Heart right ventricle (tissue), 16 donors: ENCODE results near the gene RHOF. TPM values are rescaled to one million over a fixed set of nuclear protein-coding genes. Genes with fewer than 3 reads are reported as not detected.

ENCODE experiments used
- ATAC-seq, 8 donors: fragments of 200-7000 bp; cut with Tn5 transposase; one replicate each; pipeline ENCODE4 v1.9.1; 2020; ENCODE audit warnings: mild to moderate bottlenecking in 8 of 8, moderate library complexity in 8 of 8, moderate number of reproducible peaks in 1 of 8
- DNase-seq, 2 donors: peaks; one replicate each; pipeline ENCODE4 v3.0.0-alpha.2; 2020
- H3K27ac ChIP-seq, 10 donors: fragments of 200-600 bp; sonication (generic) in 2 of 10; one replicate each; pipeline versions ENCODE4 v1.5.0 to v1.8.0; 2020 to 2022; ENCODE audit warnings: mild to moderate bottlenecking in 3 of 10
- H3K27me3 ChIP-seq, 7 donors: fragments of 200-600 bp; one replicate each; pipeline ENCODE4 v1.8.0; 2021 to 2022; ENCODE audit warnings: mild to moderate bottlenecking in 2 of 7
- H3K36me3 ChIP-seq, 9 donors: fragments of 200-600 bp; sonication (generic) in 1 of 9; one replicate each; pipeline versions ENCODE4 v1.5.0 to v1.8.0; 2020 to 2022; ENCODE audit warnings: mild to moderate bottlenecking in 2 of 9
- H3K4me1 ChIP-seq, 9 donors: fragments of 200-600 bp; sonication (generic) in 1 of 9; one replicate each; pipeline versions ENCODE4 v1.5.0 to v1.8.0; 2020 to 2022; ENCODE audit warnings: mild to moderate bottlenecking in 4 of 9
- H3K4me3 ChIP-seq, 10 donors: fragments of 200-600 bp; sonication (generic) in 2 of 10; one replicate each; pipeline versions ENCODE4 v1.5.0 to v1.8.0; 2020 to 2022; ENCODE audit warnings: mild to moderate bottlenecking in 7 of 10, moderate library complexity in 2 of 10
- H3K9me3 ChIP-seq, 11 donors: fragments of 200-600 bp in 10 of 11; sonication (generic) in 2 of 11; one replicate each; pipeline versions ENCODE4 v1.5.0 to v1.8.0; 2013 to 2022; ENCODE audit warnings: mild to moderate bottlenecking in 2 of 11, control low read depth in 1 of 11, moderate library complexity in 1 of 11
- WGBS, 2 donors: extraction: QIAGEN DNeasy Blood & Tissue Kit; methylation state at CpG; one replicate each; pipeline ENCODE4 v1.1.7; 2013; ENCODE audit warnings: inconsistent platforms in 1 of 2; 5-methylcytosine and 5-hydroxymethylcytosine counted together
- intact Hi-C, 10 donors: fragments of 100-400 bp; cut with DNase I; formaldehyde crosslinking; loops; one replicate each; pipeline versions ENCODE4 v1.11.1 to v1.14.2; 2022
- polyA plus RNA-seq, 2 donors: library from polyadenylated mRNA; stranded (reverse); fragments of 200-250 nt; gene quantifications; one replicate each; pipeline ENCODE4 v1.2.3, GENCODE V29; 2013
- total RNA-seq, 10 donors: library from RNA; stranded (reverse); fragmentation: NEBNext Ultra II Directional in 3 of 10; extraction: Animal tissue kit (Norgen Biotek cat#: 25700) in 3 of 10; gene quantifications; one replicate each; pipeline versions ENCODE4 v1.2.1 to v1.2.4, GENCODE V29; 2021 to 2023
- TF ChIP-seq, protein P1 (sequence below), 9 donors: fragments of 200-600 bp; sonication (generic) in 2 of 9; IDR thresholded peaks; one replicate each; pipeline versions ENCODE4 v1.5.0 to v1.8.0; 2021 to 2022; ENCODE audit warnings: antibody characterized with exemption in 9 of 9, mild to moderate bottlenecking in 5 of 9, moderate library complexity in 1 of 9
- donor health status: Arrhythmogenic right ventricular cardiomyopathy.
- donor health status: ischemic (EF 13 %, LVEDD 7.1; RV severe dilation, severe dysfunction).
- donor health status: healthy with polysubstance abuse.
- donor health status: DM: no; HTN: yes; CAD: no.
- donor health status: DM: no; HTN: no; CAD: no.
- donor health status: ischemic (EF 25% LVEDD 6.9; RV normal size, moderate dysfunction).
- donor health status: ischemic (EF 25% LVEDD 5.7; RV mildly dilated, moderate dysfunction).
- donor health status: healthy.
- donor health status: DM: yes; HTN: yes; CAD: no.
- donor health status: Ischemic cardiomyopathy.
- donor health status: ischemic (EF 35%, LVEDD 5.7; RV mildly dilated, moderate dysfunction).
- donor health status: nonischemic (EF 11% LVEDD 7.7; RV severe dilation, severe dysfunction).
- donor health status: DM: yes; HTN: yes; CAD: no.
- donor health status: PGD.
- donor health status: ischemic (EF 29% LVEDD 5.4; RV normal size, mild dysfunction).
- donor health status: nonischemic (EF 23%, LVEDD 6.1; RV moderate dilation, normal function).

Gene RHOF
- total and polyA plus RNA-seq, 12 donors, result 16.5 to 45.6 (median 24.7) TPM

DNA sequence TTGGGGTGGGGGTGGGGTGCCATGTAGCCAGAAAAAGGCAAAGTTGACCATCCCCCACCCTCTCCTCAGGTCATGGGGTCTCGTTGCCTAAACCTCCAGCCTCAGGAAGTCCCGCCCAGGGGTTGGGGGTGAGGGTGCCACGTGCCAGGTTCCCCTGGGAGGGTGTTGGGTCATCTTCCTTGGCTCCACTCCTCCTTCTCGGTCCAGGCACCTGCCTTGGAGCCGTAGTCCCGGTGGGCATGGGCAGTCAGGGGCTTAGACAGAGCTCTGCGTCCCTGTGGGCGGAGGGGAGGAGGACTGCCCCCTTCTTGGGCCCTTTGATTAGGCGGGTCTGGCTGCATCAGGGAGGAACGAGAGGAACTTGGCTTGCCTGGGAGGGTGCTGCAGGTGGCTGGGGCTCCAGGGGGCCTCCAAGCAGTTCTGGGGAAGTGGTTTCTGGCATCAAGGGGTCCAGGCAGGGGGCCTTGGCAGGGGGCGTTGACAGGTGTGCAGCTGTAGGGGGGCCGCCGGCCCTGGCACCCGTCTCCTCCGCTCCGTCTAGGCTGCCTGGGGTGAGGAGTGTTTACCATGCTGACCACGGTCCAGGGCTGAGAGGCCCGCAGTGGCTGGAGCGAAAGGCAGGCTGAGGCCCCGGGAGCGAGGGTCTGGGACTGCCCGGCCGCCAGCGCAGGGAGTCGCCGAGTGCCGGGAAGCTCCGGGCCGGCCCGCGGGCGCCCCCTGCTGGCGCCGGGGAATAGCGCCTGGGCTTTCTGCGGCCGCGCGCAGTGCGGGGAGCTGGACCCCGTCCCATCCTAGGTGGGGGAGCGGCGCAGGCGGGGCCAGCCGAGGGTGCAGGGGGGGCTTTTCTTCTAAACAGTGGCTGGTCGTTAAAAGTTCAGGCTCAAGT lies 18.2 kb upstream of the RHOF start:
- peak; percentile 67 to 79 for DNase-seq
- no peaks in the 10 kb centered on the region for H3K9me3 ChIP-seq
- TF ChIP-seq, protein P1, sequence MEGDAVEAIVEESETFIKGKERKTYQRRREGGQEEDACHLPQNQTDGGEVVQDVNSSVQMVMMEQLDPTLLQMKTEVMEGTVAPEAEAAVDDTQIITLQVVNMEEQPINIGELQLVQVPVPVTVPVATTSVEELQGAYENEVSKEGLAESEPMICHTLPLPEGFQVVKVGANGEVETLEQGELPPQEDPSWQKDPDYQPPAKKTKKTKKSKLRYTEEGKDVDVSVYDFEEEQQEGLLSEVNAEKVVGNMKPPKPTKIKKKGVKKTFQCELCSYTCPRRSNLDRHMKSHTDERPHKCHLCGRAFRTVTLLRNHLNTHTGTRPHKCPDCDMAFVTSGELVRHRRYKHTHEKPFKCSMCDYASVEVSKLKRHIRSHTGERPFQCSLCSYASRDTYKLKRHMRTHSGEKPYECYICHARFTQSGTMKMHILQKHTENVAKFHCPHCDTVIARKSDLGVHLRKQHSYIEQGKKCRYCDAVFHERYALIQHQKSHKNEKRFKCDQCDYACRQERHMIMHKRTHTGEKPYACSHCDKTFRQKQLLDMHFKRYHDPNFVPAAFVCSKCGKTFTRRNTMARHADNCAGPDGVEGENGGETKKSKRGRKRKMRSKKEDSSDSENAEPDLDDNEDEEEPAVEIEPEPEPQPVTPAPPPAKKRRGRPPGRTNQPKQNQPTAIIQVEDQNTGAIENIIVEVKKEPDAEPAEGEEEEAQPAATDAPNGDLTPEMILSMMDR (IDR thresholded peaks at IDR 0.05), result peak in 8 of 9 donors; percentile 97 to 99 (median 99)
- H3K27ac ChIP-seq, result peak overlapping the region in 9 of 10 donors; percentile 38 to 82 (median 63)
- intact Hi-C loops, result loop anchor here in 9 of 10 donors (1.0 to 10.0 kb wide), 7 partner anchors 16 to 114 kb away; partner anchors contain the start of gene PSMD9 (in 1 of the 9)
- peak overlapping the region; percentile 31 to 68 (median 60) for H3K4me3 ChIP-seq
- no peaks in the 10 kb centered on the region for H3K27me3 ChIP-seq
- peaks cover 5 to 87% (median 34%) of the 10 kb centered on the region in 9 donors for H3K36me3 ChIP-seq
- ATAC-seq, result peak; percentile 86 to 94 (median 90)
- peaks cover 18 to 56% (median 48%) of the 10 kb centered on the region in 9 donors for H3K4me1 ChIP-seq
- 7% methylated on average over 46 of the region's 46 CpGs for WGBS, 2 donors

DNA sequence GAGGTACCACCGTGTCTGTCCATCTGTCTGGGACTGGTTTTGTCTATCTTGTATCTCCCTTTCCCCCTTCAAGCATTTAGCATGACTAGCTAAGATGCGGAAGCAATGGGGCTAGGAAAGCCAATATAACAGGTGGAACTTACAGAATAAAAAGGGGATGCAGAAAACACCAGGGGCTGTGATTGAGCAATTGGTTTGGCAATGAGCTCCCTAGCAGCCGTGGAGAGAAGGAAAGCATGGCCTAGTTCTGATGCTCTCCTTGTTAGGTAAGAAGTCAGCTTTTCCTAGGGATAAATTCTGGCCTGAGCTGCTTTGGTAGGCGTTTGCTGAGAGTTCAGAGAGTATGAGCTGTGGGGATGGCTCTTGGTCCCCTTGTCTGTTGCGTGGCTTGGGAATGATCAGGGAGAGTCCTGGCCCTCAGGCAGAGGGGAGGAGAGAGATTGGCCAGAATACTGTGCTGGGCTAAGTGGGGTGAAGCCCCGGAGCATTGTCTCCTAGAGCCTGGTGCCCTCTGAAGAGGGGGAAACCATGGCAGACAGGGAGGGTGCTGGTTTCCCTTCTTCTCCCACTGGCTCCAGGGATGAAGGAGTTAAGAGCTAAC lies 17.4 kb upstream of the RHOF start:
- ATAC-seq, result no peak
- no peak for DNase-seq
- Histone ChIP-seq H3K4me1 (peaks cover 24 to 63% (median 55%) of the 10 kb centered on the region in 9 donors), H3K4me3 (peak overlapping the region in 8 of 10 donors; percentile 48 to 68 (median 62)), H3K27me3 (no peaks in the 10 kb centered on the region), H3K27ac (peak overlapping the region in 8 of 10 donors; percentile 38 to 82 (median 66)), H3K36me3 (peaks cover 5 to 84% (median 26%) of the 10 kb centered on the region in 9 donors), H3K9me3 (no peaks in the 10 kb centered on the region)
- WGBS, 2 donors, result 64 to 65% methylated on average over 6 of the region's 6 CpGs
- TF ChIP-seq, protein P1 (IDR thresholded peaks at IDR 0.05), result no peak
- intact Hi-C loops, result loop anchor here in 6 of 10 donors (1.0 to 10.0 kb wide), 6 partner anchors 16 to 114 kb away; partner anchors contain the start of gene PSMD9 (in 1 of the 6)

GRCh38 chr12:121810234-121810817 lies 16.8 kb upstream of the RHOF start:
- no peaks in the 10 kb centered on the region for H3K27me3 ChIP-seq
- H3K4me1 ChIP-seq, result peaks cover 27 to 67% (median 60%) of the 10 kb centered on the region in 9 donors
- ATAC-seq (no peak), DNase-seq (no peak)
- TF ChIP-seq, protein P1 (IDR thresholded peaks at IDR 0.05), result no peak
- no peaks in the 10 kb centered on the region for H3K9me3 ChIP-seq
- peak overlapping the region in 1 of 10 donors; percentile 68 for H3K4me3 ChIP-seq
- H3K27ac ChIP-seq, result peak overlapping the region in 2 of 10 donors; percentile 80 to 82
- 60 to 73% methylated on average over 30 to 33 of the region's 33 CpGs for WGBS, 2 donors
- intact Hi-C loops, result loop anchor here in 5 of 10 donors (2.0 to 10.0 kb wide), 5 partner anchors 16 to 113 kb away; partner anchors contain the start of gene PSMD9 (in 1 of the 5)
- H3K36me3 ChIP-seq, result peaks cover 5 to 78% (median 21%) of the 10 kb centered on the region in 9 donors

- H3K4me1 ChIP-seq, result peaks cover 27 to 73% (median 66%) of the 10 kb centered on the region in 9 donors
- intact Hi-C loops, result loop anchor here in 5 of 10 donors (2.0 to 10.0 kb wide), 5 partner anchors 15 to 112 kb away; partner anchors contain the start of gene PSMD9 (in 1 of the 5)
- no peaks in the 10 kb centered on the region for H3K9me3 ChIP-seq
- ATAC-seq, result no peak
- H3K36me3 ChIP-seq, result peaks cover 0 to 72% (median 19%) of the 10 kb centered on the region in 9 donors
- DNase-seq, result no peak
- H3K27me3 ChIP-seq, result no peaks in the 10 kb centered on the region
- TF ChIP-seq, protein P1 (IDR thresholded peaks at IDR 0.05), result no peak
- no peak overlapping the region for H3K27ac ChIP-seq
- WGBS, 2 donors, result 93% methylated on average over 27 of the region's 27 CpGs
- no peak overlapping the region for H3K4me3 ChIP-seq
These were observed 16.2 kb upstream of the RHOF start for GRCh38 chr12:121809712-121810116.
